ENCODE results near the gene EVX2. TPM values are rescaled to one million over a fixed set of nuclear protein-coding genes. Genes with fewer than 3 reads are reported as not detected.

Gene EVX2
- total RNA-seq, 1 donor from 2014 or later = under 0.01 TPM

GRCh38 chr2:176067589-176068418 is 16.0 kb downstream of the EVX2 start:
- H3K9ac ChIP-seq (ENCODE audit: low read depth in 1 of 3, low read length in 3 of 3) = peak overlapping the region; percentile 36 to 60 (median 54)
- no peaks in the 10 kb centered on the region for H3K36me3 ChIP-seq (ENCODE audit: control insufficient read depth in 3 of 3, insufficient read depth in 3 of 3, low read length in 3 of 3)
- H3K27ac ChIP-seq (ENCODE audit: low read depth, low read length) = no peak overlapping the region
- peaks cover 20 to 22% (median 21%) of the 10 kb centered on the region in 3 donors for H3K4me1 ChIP-seq (ENCODE audit: control insufficient read depth in 3 of 3, insufficient read depth in 3 of 3, low read length in 3 of 3)
- H3K27me3 ChIP-seq (ENCODE audit: control insufficient read depth in 3 of 3, insufficient read depth in 3 of 3, low read length in 3 of 3) = peaks cover 65 to 73% (median 72%) of the 10 kb centered on the region in 3 donors
- no peaks in the 10 kb centered on the region for H3K9me3 ChIP-seq (ENCODE audit: control insufficient read depth in 3 of 3, low read length in 3 of 3)
- H3K4me3 ChIP-seq (ENCODE audit: low read length in 3 of 3) = peak overlapping the region; percentile 65 to 69 (median 65)

DNA sequence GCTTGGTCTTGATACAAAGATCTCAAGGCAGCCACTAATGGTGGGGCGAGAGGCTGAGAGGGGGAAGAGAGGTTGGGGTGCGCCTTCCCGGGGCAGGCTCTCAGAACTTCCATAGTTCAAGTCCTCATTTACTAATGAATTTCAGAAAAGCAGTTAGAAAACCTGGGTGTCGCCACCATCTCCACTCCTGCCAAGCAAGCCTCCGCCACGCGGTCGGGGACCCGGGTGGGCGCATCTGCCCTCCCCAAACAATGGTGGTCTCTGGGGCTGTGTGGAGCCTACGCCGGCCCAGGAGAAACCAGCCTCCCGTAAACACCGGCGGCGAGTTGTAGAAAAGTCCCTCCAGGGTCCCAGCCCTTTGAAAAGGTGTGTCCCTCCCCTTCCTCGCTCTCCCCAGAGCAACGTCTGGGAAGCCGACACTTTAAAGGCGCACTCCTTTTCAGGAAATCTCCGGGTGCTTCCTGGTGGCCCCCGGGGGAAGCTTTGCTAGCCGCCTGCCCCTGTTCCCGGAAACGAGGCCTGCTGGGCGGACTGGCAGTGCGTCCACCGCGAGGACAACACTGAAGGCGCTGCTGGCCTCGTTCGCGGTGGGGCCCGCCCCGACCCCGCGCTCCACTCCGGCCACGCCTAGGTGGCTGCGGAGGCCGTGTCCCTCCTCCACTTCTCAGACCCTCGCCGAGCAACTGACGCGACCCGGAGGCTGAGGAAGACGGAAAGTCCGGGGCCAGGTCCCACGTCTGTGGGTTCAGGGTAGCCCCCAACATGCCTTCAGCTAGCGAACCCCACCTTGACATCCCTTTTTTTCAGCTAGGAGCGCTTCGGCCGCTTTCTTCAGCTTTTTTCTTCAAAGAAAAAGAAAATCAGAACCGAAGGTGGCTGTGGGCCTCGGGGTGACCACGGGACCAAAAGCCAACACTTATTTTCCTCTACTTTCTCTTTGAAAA is 16.8 kb downstream of the EVX2 start:
- peak overlapping the region; percentile 36 to 60 (median 54) for H3K9ac ChIP-seq (ENCODE audit: low read depth in 1 of 3, low read length in 3 of 3)
- no peak overlapping the region for H3K27ac ChIP-seq (ENCODE audit: low read depth, low read length)
- peaks cover 56 to 68% (median 65%) of the 10 kb centered on the region in 3 donors for H3K27me3 ChIP-seq (ENCODE audit: control insufficient read depth in 3 of 3, insufficient read depth in 3 of 3, low read length in 3 of 3)
- peaks cover 20 to 21% (median 21%) of the 10 kb centered on the region in 3 donors for H3K4me1 ChIP-seq (ENCODE audit: control insufficient read depth in 3 of 3, insufficient read depth in 3 of 3, low read length in 3 of 3)
- no peaks in the 10 kb centered on the region for H3K9me3 ChIP-seq (ENCODE audit: control insufficient read depth in 3 of 3, low read length in 3 of 3)
- no peaks in the 10 kb centered on the region for H3K36me3 ChIP-seq (ENCODE audit: control insufficient read depth in 3 of 3, insufficient read depth in 3 of 3, low read length in 3 of 3)
- peak overlapping the region; percentile 65 to 69 (median 65) for H3K4me3 ChIP-seq (ENCODE audit: low read length in 3 of 3)

GRCh38 chr2:176063958-176064357 is 19.8 kb downstream of the EVX2 start:
- Histone ChIP-seq H3K27me3 (ENCODE audit: control insufficient read depth in 3 of 3, insufficient read depth in 3 of 3, low read length in 3 of 3) (peaks cover 35 to 48% (median 38%) of the 10 kb centered on the region in 3 donors), H3K4me3 (ENCODE audit: low read length in 3 of 3) (no peak overlapping the region), H3K27ac (ENCODE audit: low read depth, low read length) (no peak overlapping the region), H3K9me3 (ENCODE audit: control insufficient read depth in 3 of 3, low read length in 3 of 3) (no peaks in the 10 kb centered on the region), H3K9ac (ENCODE audit: low read depth in 1 of 3, low read length in 3 of 3) (no peak overlapping the region), H3K4me1 (ENCODE audit: control insufficient read depth in 3 of 3, insufficient read depth in 3 of 3, low read length in 3 of 3) (peaks cover 20 to 21% (median 21%) of the 10 kb centered on the region in 3 donors), H3K36me3 (ENCODE audit: control insufficient read depth in 3 of 3, insufficient read depth in 3 of 3, low read length in 3 of 3) (no peaks in the 10 kb centered on the region)

DNA sequence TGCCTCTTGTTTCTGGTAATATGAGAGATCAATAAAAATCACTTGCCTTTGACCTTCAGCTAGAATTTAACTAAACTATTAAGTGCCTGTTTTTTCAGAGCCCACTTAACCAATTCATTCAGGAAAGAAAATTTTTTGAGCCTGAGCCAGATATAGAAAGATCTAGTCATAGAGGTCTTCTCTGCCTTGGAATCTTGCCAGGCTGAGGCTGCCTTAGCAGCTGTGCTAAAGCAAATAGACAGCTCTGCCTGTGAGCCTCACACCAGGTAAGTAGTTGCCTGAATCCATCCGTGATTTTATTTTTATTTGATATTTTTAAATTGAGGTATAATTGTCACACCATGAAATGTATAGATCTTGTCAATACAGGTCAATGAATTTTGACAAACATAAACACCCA is 27.4 kb downstream of the EVX2 start:
- no peak overlapping the region for H3K4me3 ChIP-seq (ENCODE audit: low read length in 3 of 3)
- no peaks in the 10 kb centered on the region for H3K4me1 ChIP-seq (ENCODE audit: control insufficient read depth in 3 of 3, insufficient read depth in 3 of 3, low read length in 3 of 3)
- no peaks in the 10 kb centered on the region for H3K9me3 ChIP-seq (ENCODE audit: control insufficient read depth in 3 of 3, low read length in 3 of 3)
- H3K27me3 ChIP-seq (ENCODE audit: control insufficient read depth in 3 of 3, insufficient read depth in 3 of 3, low read length in 3 of 3) = peaks cover 0 to 10% (median 10%) of the 10 kb centered on the region in 3 donors
- H3K36me3 ChIP-seq (ENCODE audit: control insufficient read depth in 3 of 3, insufficient read depth in 3 of 3, low read length in 3 of 3) = no peaks in the 10 kb centered on the region
- H3K27ac ChIP-seq (ENCODE audit: low read depth, low read length) = no peak overlapping the region
- no peak overlapping the region for H3K9ac ChIP-seq (ENCODE audit: low read depth in 1 of 3, low read length in 3 of 3)

DNA sequence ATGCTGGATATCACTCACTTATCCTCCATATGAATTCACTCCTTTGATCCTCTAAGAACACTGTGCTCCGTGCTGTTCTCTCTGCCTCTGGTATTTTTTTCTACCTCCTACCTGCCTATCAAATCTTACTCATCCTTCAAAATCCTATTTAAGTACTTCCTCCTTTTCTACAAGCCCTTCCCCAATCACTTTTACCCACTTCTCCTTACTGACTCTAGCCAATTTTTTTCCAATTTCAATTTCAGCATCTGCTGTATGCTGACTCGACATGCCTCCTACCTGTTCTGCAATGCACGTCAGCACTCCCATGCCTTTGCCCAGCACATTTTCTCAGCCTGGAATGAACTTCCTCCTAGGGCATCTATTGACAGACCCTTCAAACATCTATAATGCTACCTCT is 44.4 kb downstream of the EVX2 start:
- Histone ChIP-seq H3K27ac (ENCODE audit: low read depth, low read length) (no peak overlapping the region), H3K4me3 (ENCODE audit: low read length in 3 of 3) (no peak overlapping the region), H3K9me3 (ENCODE audit: control insufficient read depth in 3 of 3, low read length in 3 of 3) (no peaks in the 10 kb centered on the region), H3K36me3 (ENCODE audit: control insufficient read depth in 3 of 3, insufficient read depth in 3 of 3, low read length in 3 of 3) (no peaks in the 10 kb centered on the region), H3K27me3 (ENCODE audit: control insufficient read depth in 3 of 3, insufficient read depth in 3 of 3, low read length in 3 of 3) (peaks cover 0 to 3% (median 3%) of the 10 kb centered on the region in 3 donors), H3K9ac (ENCODE audit: low read depth in 1 of 3, low read length in 3 of 3) (no peak overlapping the region), H3K4me1 (ENCODE audit: control insufficient read depth in 3 of 3, insufficient read depth in 3 of 3, low read length in 3 of 3) (peaks cover 0 to 3% (median 0%) of the 10 kb centered on the region in 3 donors)

DNA sequence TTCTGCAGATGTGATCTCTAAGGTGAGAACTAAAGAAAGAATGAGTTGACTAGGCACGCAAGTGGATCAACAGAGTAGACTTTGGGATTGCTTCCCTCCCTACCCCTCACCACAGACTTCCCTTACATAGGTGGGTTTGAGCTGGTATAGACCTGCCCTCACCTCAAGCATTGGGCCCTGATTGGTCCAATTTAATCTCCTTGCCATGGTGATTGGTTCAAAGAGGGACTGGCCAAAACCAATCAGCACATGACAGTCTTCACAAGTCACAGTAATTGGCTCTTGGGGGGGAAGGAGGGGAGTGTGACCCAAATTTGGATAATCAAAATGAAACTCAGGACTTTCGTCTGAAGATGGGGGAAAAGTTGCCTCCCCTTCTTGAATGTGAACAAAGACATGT is 45.1 kb downstream of the EVX2 start:
- H3K9ac ChIP-seq (ENCODE audit: low read depth in 1 of 3, low read length in 3 of 3) = no peak overlapping the region
- peaks cover 0 to 3% (median 0%) of the 10 kb centered on the region in 3 donors for H3K4me1 ChIP-seq (ENCODE audit: control insufficient read depth in 3 of 3, insufficient read depth in 3 of 3, low read length in 3 of 3)
- H3K27ac ChIP-seq (ENCODE audit: low read depth, low read length) = no peak overlapping the region
- H3K4me3 ChIP-seq (ENCODE audit: low read length in 3 of 3) = no peak overlapping the region
- no peaks in the 10 kb centered on the region for H3K9me3 ChIP-seq (ENCODE audit: control insufficient read depth in 3 of 3, low read length in 3 of 3)
- H3K27me3 ChIP-seq (ENCODE audit: control insufficient read depth in 3 of 3, insufficient read depth in 3 of 3, low read length in 3 of 3) = peaks cover 0 to 3% (median 3%) of the 10 kb centered on the region in 3 donors
- H3K36me3 ChIP-seq (ENCODE audit: control insufficient read depth in 3 of 3, insufficient read depth in 3 of 3, low read length in 3 of 3) = no peaks in the 10 kb centered on the region

DNA sequence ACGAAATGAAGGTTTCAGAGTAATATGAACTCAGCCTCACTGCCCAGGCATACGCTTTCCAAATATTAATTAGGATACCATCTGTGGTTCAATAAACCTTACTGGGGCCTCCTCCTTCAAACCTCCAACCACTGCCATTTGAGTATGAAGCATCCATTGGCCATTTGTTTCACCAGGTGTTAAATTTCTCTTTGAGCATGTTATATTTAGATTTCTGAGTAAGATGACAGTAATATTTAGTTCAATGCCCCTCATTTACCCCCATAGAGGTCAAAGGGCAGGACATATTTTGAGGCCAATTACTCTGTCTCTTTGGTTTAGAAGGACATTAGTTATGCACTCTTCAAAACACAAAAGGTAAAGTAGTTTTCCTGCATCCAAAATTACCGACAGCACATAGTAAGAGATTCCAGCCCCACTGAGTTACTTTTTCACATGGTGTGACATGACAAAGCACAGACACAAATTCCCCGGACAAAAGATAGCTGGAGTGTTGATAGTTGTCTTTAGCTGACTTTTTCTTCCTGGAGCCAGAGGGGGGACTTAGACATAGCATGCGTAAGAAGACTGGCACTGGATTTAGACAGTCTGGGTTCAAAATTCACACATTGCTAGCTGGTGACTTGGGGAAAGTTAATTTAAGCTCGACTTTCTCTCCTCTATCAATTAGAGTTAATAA is 48.6 kb downstream of the EVX2 start:
- H3K9ac ChIP-seq (ENCODE audit: low read depth in 1 of 3, low read length in 3 of 3) = no peak overlapping the region
- no peak overlapping the region for H3K4me3 ChIP-seq (ENCODE audit: low read length in 3 of 3)
- H3K27ac ChIP-seq (ENCODE audit: low read depth, low read length) = no peak overlapping the region
- no peaks in the 10 kb centered on the region for H3K9me3 ChIP-seq (ENCODE audit: control insufficient read depth in 3 of 3, low read length in 3 of 3)
- H3K36me3 ChIP-seq (ENCODE audit: control insufficient read depth in 3 of 3, insufficient read depth in 3 of 3, low read length in 3 of 3) = no peaks in the 10 kb centered on the region
- H3K27me3 ChIP-seq (ENCODE audit: control insufficient read depth in 3 of 3, insufficient read depth in 3 of 3, low read length in 3 of 3) = peaks cover 0 to 3% (median 0%) of the 10 kb centered on the region in 3 donors
- H3K4me1 ChIP-seq (ENCODE audit: control insufficient read depth in 3 of 3, insufficient read depth in 3 of 3, low read length in 3 of 3) = peaks cover 0 to 3% (median 0%) of the 10 kb centered on the region in 3 donors

GRCh38 chr2:176027806-176028205 is 56.0 kb downstream of the EVX2 start:
- Histone ChIP-seq H3K27me3 (ENCODE audit: control insufficient read depth in 3 of 3, insufficient read depth in 3 of 3, low read length in 3 of 3) (peaks cover 0 to 4% (median 2%) of the 10 kb centered on the region in 3 donors), H3K36me3 (ENCODE audit: control insufficient read depth in 3 of 3, insufficient read depth in 3 of 3, low read length in 3 of 3) (no peaks in the 10 kb centered on the region), H3K27ac (ENCODE audit: low read depth, low read length) (no peak overlapping the region), H3K4me3 (ENCODE audit: low read length in 3 of 3) (no peak overlapping the region), H3K9ac (ENCODE audit: low read depth in 1 of 3, low read length in 3 of 3) (no peak overlapping the region), H3K4me1 (ENCODE audit: control insufficient read depth in 3 of 3, insufficient read depth in 3 of 3, low read length in 3 of 3) (no peaks in the 10 kb centered on the region), H3K9me3 (ENCODE audit: control insufficient read depth in 3 of 3, low read length in 3 of 3) (no peaks in the 10 kb centered on the region)
